HFF-Myc (cell line): ENCODE measurements around the gene PCDHGC3.

ENCODE experiments used
- DNase-seq: peaks from one replicate; pipeline ENCODE4 v3.0.0-alpha.2; 2011; ENCODE audit warnings: low read depth; ENCODE audit errors: extremely low read depth
- H3K4me3 ChIP-seq: replicated peaks from 2 replicates; pipeline ENCODE4 v1.5.1; 2011; ENCODE audit warnings: low read depth, mild to moderate bottlenecking, control low read depth, low read length
- TF ChIP-seq, protein P1 (sequence below): IDR thresholded peaks from 2 replicates; pipeline ENCODE4 v1.5.1; 2012; ENCODE audit warnings: mild to moderate bottlenecking, low read depth, low read length, control low read depth; ENCODE audit errors: missing control alignments

Gene PCDHGC3

DNA sequence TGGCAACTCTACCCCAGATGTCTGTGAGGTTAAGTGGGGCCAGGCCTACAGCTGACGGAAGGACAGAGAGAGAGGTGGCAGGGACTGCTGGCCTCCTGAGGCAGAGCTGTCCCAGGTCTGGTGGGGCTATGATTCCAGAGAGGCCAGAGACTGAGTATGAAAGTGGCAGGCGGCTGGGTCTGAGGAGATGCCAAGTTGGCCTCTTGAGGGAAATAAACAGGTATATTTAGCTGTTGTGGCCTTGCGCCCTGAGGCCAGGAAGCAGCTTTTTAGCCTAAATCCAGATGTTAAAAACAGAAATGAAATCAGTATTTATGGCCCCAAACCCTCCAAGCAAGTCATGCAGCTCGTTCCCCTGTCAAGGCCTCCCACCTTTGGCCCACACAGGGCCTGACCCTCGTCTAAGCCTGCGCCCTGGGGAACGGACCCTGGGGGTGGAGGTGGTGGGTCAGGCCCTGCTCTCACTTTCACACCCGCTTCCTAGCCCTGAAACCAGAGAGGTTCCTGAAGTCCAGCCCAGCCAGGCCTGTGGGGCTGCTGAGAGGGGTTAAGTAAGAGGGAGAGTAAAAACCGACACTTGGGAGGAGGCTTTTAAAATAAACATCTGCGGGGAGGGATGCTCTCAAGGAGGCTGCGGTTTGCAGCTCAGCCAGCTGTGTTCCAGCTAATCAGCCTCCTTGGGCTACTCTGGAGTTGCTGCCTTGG lies 31.8 kb downstream of the PCDHGC3 start:
- no peak overlapping the region; the same call in 1 of the 2 replicates for H3K4me3 ChIP-seq
- TF ChIP-seq, protein P1, sequence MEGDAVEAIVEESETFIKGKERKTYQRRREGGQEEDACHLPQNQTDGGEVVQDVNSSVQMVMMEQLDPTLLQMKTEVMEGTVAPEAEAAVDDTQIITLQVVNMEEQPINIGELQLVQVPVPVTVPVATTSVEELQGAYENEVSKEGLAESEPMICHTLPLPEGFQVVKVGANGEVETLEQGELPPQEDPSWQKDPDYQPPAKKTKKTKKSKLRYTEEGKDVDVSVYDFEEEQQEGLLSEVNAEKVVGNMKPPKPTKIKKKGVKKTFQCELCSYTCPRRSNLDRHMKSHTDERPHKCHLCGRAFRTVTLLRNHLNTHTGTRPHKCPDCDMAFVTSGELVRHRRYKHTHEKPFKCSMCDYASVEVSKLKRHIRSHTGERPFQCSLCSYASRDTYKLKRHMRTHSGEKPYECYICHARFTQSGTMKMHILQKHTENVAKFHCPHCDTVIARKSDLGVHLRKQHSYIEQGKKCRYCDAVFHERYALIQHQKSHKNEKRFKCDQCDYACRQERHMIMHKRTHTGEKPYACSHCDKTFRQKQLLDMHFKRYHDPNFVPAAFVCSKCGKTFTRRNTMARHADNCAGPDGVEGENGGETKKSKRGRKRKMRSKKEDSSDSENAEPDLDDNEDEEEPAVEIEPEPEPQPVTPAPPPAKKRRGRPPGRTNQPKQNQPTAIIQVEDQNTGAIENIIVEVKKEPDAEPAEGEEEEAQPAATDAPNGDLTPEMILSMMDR: no peak

DNA sequence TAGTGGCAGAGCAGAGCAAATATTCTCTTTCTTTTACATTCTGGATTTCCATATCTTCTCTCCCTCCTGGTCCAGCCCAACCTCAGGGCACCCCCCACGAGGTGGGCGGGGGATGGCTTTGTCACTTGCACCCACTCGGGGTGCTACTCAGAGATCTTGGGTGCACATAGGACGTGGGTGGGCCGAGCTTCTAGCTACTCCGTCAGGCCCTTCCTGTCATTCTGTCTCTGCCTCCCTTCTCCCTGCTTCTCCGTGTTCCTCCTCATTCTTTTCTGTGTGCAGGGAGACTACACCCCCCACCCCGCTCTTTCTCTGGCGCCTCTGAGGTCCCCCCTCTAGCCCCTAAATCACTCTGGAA lies 32.7 kb downstream of the PCDHGC3 start:
- peak overlapping the region; percentile 28 for H3K4me3 ChIP-seq
- DNase-seq: no peak
- TF ChIP-seq, protein P1: no peak

More for the DNA sequence above, 31.8 kb downstream of the PCDHGC3 start:
- peak; percentile 75 for DNase-seq

DNA sequence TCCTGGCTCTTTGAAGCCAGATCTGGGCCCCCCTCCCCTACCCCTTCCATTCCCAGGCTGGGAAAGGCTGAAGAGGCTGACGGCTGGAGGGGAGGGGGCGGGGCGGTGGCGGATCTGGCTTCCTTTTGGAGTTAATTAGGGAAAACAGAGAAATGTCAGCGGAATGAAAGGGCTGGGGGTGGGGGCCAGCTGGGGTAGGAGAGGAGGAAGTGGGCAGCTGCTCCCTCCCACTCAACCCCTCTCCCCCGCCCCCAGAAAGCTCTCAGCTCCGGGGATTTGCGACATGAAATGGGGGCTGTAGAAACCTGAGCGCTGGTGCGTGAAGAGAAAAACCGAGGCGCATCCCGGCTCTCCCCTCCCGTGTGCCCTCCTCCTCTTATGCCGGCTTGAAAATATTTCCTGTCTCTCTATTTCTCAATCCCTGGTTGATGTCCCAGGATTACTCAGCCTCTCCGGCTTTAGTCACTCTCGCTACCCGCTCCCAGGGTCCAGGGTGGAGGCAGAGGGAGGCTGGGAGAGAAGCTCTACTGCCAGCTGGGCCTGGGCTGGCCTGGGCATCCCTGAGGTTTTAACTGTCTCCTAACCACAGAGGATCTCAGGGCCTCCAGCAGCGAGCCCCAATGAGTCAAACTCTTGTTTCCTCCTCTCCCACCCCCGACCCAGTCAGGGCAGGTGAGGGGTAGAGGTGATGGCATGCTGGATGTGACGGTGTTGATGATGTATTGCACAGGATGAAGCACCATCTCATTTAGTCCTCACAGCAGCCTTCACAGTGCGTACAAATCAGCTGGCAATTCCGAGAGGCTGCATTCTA lies 33.2 kb downstream of the PCDHGC3 start:
- DNase-seq: peak; percentile 76
- TF ChIP-seq, protein P1: no peak
- peak overlapping the region; percentile 28 for H3K4me3 ChIP-seq

DNA sequence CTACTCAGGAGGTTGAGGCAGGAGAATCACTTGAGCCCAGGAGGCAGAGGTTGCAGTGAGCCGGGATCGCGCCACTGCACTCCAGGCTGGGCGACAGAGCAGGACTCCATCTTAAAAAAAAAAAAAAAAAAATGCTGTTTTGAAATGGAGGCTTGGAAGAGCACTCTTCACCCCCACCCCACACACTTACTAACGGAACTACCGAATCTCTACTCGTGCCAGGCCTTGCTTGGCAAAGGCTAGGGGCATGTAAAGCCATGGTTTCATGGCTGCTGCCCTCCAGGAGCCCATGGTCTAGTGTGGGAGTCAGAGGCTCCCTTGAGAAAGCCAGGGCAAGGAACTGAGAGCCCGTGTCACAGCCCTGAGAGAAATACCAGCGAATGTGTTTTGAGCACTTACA lies 34.4 kb downstream of the PCDHGC3 start:
- TF ChIP-seq, protein P1: no peak
- DNase-seq: no peak
- H3K4me3 ChIP-seq: no peak overlapping the region

DNA sequence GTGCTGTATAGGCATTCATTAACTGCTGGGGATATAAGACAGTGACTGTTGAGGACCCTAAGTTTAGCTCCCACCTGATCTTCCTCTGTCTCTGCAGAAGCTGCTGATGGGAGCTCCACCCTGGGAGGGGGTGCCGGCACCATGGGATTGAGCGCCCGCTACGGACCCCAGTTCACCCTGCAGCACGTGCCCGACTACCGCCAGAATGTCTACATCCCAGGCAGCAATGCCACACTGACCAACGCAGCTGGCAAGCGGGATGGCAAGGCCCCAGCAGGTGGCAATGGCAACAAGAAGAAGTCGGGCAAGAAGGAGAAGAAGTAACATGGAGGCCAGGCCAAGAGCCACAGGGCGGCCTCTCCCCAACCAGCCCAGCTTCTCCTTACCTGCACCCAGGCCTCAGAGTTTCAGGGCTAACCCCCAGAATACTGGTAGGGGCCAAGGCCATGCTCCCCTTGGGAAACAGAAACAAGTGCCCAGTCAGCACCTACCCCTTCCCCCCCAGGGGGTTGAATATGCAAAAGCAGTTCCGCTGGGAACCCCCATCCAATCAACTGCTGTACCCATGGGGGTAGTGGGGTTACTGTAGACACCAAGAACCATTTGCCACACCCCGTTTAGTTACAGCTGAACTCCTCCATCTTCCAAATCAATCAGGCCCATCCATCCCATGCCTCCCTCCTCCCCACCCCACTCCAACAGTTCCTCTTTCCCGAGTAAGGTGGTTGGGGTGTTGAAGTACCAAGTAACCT lies 35.3 kb downstream of the PCDHGC3 start:
- TF ChIP-seq, protein P1: no peak
- H3K4me3 ChIP-seq: no peak overlapping the region
- DNase-seq: no peak

DNA sequence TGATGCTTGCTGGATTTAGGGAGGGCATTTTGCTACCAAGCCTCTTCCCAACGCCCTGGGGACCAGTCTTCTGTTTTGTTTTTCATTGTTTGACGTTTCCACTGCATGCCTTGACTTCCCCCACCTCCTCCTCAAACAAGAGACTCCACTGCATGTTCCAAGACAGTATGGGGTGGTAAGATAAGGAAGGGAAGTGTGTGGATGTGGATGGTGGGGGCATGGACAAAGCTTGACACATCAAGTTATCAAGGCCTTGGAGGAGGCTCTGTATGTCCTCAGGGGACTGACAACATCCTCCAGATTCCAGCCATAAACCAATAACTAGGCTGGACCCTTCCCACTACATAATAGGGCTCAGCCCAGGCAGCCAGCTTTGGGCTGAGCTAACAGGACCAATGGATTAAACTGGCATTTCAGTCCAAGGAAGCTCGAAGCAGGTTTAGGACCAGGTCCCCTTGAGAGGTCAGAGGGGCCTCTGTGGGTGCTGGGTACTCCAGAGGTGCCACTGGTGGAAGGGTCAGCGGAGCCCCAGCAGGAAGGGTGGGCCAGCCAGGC lies 36.1 kb downstream of the PCDHGC3 start:
- no peak overlapping the region for H3K4me3 ChIP-seq
- TF ChIP-seq, protein P1: no peak
- no peak for DNase-seq
